ENCODE results near the gene SEMA7A. TPM values are rescaled to one million over a fixed set of nuclear protein-coding genes. Genes with fewer than 3 reads are reported as not detected.
"Not testable (repeated sequence)": the region's sequence is repeated elsewhere in the genome, so short reads cannot be mapped to it uniquely, and the experiment has no call there.

The SEMA7A gene
- total and polyA plus RNA-seq, 9 donors = 3.8 to 10.4 (median 6.4) TPM

DNA sequence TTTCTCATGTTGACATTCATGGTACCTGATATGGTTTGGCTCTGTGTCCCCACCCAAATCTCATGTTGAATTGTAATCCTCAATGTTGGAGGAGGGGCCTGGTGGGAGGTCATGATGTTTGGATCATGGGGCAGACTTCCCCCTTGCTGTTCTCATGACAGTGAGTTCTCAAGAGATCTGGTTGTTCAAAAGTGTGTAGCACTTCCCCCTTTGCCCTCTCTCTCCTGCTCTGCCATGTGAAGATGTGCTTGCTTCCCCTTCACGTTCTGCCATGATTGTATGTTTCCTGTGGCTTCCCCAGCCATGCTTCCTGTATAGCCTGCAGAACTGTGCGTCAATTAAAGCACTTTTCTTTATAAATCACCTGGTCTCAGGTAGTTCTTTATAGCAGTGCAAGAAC is 30.5 kb upstream of the SEMA7A start:
- Histone ChIP-seq H3K9me3 (replicated peaks; ENCODE audit: control insufficient read depth, low read depth, low read length) (no peaks in the 10 kb centered on the region), H3K4me3 (ENCODE audit: low read length) (no peak overlapping the region), H3K4me1 (ENCODE audit: control insufficient read depth, insufficient read depth, low read length) (peaks cover 10% of the 10 kb centered on the region), H3K27ac (ENCODE audit: low read length) (no peak overlapping the region), H3K36me3 (ENCODE audit: control insufficient read depth, insufficient read depth, low read length) (no peaks in the 10 kb centered on the region), H3K27me3 (ENCODE audit: control insufficient read depth, insufficient read depth, low read length) (no peaks in the 10 kb centered on the region)
- WGBS (ENCODE audit: insufficient coverage) = 80% methylated on average over 1 of the region's 2 CpGs
- no peak for DNase-seq

DNA sequence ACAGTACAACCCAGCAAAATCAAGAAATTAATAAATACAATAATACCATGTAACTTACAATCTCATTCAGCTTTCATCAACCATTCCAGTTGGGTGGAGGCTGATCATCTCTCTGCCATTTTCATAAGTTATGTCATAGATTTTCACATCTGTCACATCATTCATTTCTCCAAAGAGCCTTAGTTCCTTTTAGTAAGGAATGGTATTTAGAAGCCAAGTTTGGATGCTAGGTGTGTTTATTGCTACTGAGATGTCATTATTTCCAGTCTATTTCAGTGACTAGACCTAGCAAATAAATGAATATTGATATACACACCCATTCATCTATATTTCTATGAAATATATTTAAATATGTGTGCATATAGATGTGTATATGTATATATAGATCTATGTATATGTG is 29.9 kb upstream of the SEMA7A start:
- Histone ChIP-seq H3K4me3 (ENCODE audit: low read length) (no peak overlapping the region), H3K27ac (ENCODE audit: low read length) (no peak overlapping the region), H3K36me3 (ENCODE audit: control insufficient read depth, insufficient read depth, low read length) (no peaks in the 10 kb centered on the region), H3K9me3 (replicated peaks; ENCODE audit: control insufficient read depth, low read depth, low read length) (no peaks in the 10 kb centered on the region), H3K27me3 (ENCODE audit: control insufficient read depth, insufficient read depth, low read length) (no peaks in the 10 kb centered on the region), H3K4me1 (ENCODE audit: control insufficient read depth, insufficient read depth, low read length) (peaks cover 10% of the 10 kb centered on the region)
- no peak for DNase-seq

DNA sequence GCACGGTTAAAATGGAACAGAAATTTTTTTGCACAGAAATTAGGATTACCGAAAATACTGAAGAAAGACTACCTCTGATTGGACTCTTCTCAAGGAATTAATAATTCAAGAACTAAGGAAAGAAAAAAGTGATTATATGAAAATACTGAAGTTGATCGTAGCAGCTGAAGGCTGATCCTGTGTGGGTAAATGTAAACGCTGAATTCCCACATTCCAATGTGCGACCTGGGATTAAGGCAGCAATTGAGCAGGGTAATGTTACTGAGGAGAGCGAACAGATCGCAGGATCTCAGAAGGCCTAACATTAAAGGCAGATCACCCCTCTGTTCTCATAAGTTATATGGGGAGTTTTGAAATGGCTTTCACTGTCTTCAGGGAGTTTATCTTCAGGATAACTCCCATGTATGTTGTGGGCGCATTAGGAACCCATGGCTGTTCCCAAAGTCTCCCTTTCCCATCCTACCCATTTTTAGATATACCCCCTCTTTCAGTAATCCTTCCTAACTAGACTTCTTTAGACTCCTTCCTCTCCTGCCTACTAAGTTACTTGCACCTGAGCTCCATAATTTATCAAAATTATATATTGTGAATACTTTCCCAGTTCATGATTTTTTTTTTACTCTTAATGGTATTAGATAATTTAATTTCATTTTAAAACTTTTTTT is 28.2 kb upstream of the SEMA7A start:
- H3K27ac ChIP-seq (ENCODE audit: low read length) = peak overlapping the region; percentile 81
- no peaks in the 10 kb centered on the region for H3K27me3 ChIP-seq (ENCODE audit: control insufficient read depth, insufficient read depth, low read length)
- peak overlapping the region; percentile 71 for H3K4me3 ChIP-seq (ENCODE audit: low read length)
- H3K9me3 ChIP-seq (replicated peaks; ENCODE audit: control insufficient read depth, low read depth, low read length) = no peaks in the 10 kb centered on the region
- peaks cover 6% of the 10 kb centered on the region for H3K36me3 ChIP-seq (ENCODE audit: control insufficient read depth, insufficient read depth, low read length)
- no CpG with 5 or more reads among the region's 8 CpGs for WGBS (ENCODE audit: insufficient coverage)
- no peak for DNase-seq
- peaks cover 6% of the 10 kb centered on the region for H3K4me1 ChIP-seq (ENCODE audit: control insufficient read depth, insufficient read depth, low read length)

GRCh38 chr15:74460871-74461846 is 27.4 kb upstream of the SEMA7A start, which contains the start of gene UBL7:
Gene UBL7, minus strand, starts transcription at chr15:74461160. Its CDS starts 2,293 bp downstream, at chr15:74458867.
- Histone ChIP-seq H3K27ac (ENCODE audit: low read length) (peak within 1 kb of the TSS; percentile 81), H3K27me3 (ENCODE audit: control insufficient read depth, insufficient read depth, low read length) (no peaks in the 10 kb centered on the region), H3K9me3 (replicated peaks; ENCODE audit: control insufficient read depth, low read depth, low read length) (no peaks in the 10 kb centered on the region), H3K4me3 (ENCODE audit: low read length) (peak within 1 kb of the TSS; percentile 71), H3K4me1 (ENCODE audit: control insufficient read depth, insufficient read depth, low read length) (peaks cover 6% of the 10 kb centered on the region), H3K36me3 (ENCODE audit: control insufficient read depth, insufficient read depth, low read length) (peaks cover 9% of the 10 kb centered on the region)
- WGBS (ENCODE audit: insufficient coverage) = under 1% methylated on average over 51 of the region's 54 CpGs
- DNase-seq = peak; percentile 99

- H3K9me3 ChIP-seq (replicated peaks; ENCODE audit: control insufficient read depth, low read depth, low read length) = no peaks in the 10 kb centered on the region
- H3K36me3 ChIP-seq (ENCODE audit: control insufficient read depth, insufficient read depth, low read length) = peaks cover 9% of the 10 kb centered on the region
- H3K27ac ChIP-seq (ENCODE audit: low read length) = peak overlapping the region; percentile 54
- WGBS (ENCODE audit: insufficient coverage) = 45% methylated on average over 2 of the region's 2 CpGs
- DNase-seq = no peak
- H3K4me1 ChIP-seq (ENCODE audit: control insufficient read depth, insufficient read depth, low read length) = peaks cover 6% of the 10 kb centered on the region
- peak overlapping the region; percentile 71 for H3K4me3 ChIP-seq (ENCODE audit: low read length)
- H3K27me3 ChIP-seq (ENCODE audit: control insufficient read depth, insufficient read depth, low read length) = no peaks in the 10 kb centered on the region
These were observed 26.5 kb upstream of the SEMA7A start for GRCh38 chr15:74460298-74460697.

DNA sequence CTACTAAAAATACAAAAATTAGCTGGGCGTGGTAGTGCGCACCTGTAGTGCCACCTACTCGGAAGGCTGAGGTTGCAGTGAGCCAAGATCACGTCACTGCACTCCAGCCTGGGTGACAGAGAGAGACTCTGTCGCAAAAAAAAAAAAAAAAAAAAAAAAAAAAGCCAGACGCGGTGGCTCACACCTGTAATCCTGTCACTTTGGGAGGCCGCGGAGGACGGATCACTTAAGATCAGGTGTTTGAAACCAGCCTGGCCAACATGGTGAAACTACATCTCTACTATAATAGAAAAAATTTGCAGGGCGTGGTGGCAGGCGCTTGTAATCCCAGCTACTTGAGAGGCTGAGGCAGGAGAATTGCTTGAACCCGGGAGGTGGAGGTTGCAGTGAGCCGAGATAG is 26.0 kb upstream of the SEMA7A start:
- H3K27ac ChIP-seq (ENCODE audit: low read length) = not testable (repeated sequence)
- 94% methylated on average over 8 of the region's 14 CpGs for WGBS (ENCODE audit: insufficient coverage)

GRCh38 chr15:74458473-74458872 is 24.7 kb upstream of the SEMA7A start:
- Histone ChIP-seq H3K27me3 (ENCODE audit: control insufficient read depth, insufficient read depth, low read length) (no peaks in the 10 kb centered on the region), H3K9me3 (replicated peaks; ENCODE audit: control insufficient read depth, low read depth, low read length) (no peaks in the 10 kb centered on the region), H3K4me1 (ENCODE audit: control insufficient read depth, insufficient read depth, low read length) (peaks cover 6% of the 10 kb centered on the region), H3K27ac (ENCODE audit: low read length) (no peak overlapping the region), H3K36me3 (ENCODE audit: control insufficient read depth, insufficient read depth, low read length) (peaks cover 16% of the 10 kb centered on the region), H3K4me3 (ENCODE audit: low read length) (no peak overlapping the region)
- DNase-seq = no peak
- 80% methylated on average over 1 of the region's 3 CpGs for WGBS (ENCODE audit: insufficient coverage)

More for the DNA sequence above, 26.0 kb upstream of the SEMA7A start:
- not testable (repeated sequence) for H3K27me3 ChIP-seq (ENCODE audit: control insufficient read depth, insufficient read depth, low read length); H3K4me1 ChIP-seq (ENCODE audit: control insufficient read depth, insufficient read depth, low read length); H3K9me3 ChIP-seq (replicated peaks; ENCODE audit: control insufficient read depth, low read depth, low read length); DNase-seq; H3K4me3 ChIP-seq (ENCODE audit: low read length)
- peaks cover 11% of the 10 kb centered on the region for H3K36me3 ChIP-seq (ENCODE audit: control insufficient read depth, insufficient read depth, low read length)

DNA sequence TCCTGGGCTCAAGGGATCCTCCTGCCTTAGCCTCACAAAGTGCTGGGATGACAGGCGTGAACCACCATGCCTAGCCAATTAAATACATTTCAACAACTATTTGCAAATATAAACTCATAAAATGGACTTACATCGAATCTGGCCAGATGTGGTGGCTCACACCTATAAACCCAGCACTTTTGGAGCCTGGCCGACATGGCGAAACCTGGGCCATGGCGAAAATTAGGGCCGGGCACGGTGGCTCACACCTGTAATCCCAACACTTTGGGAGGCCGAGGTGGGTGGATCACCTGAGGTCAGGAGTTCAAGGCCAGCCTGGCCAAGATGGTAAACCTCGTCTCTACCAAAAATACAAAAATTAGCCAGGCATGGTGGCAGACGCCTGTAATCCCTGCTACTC is 23.3 kb upstream of the SEMA7A start:
- not testable (repeated sequence) for DNase-seq; H3K4me3 ChIP-seq (ENCODE audit: low read length); H3K9me3 ChIP-seq (replicated peaks; ENCODE audit: control insufficient read depth, low read depth, low read length); H3K27ac ChIP-seq (ENCODE audit: low read length); H3K4me1 ChIP-seq (ENCODE audit: control insufficient read depth, insufficient read depth, low read length); H3K27me3 ChIP-seq (ENCODE audit: control insufficient read depth, insufficient read depth, low read length)
- peaks cover 27% of the 10 kb centered on the region for H3K36me3 ChIP-seq (ENCODE audit: control insufficient read depth, insufficient read depth, low read length)
- 98% methylated on average over 7 of the region's 10 CpGs for whole genome bisulfite sequencing (ENCODE audit: insufficient coverage)

GRCh38 chr15:74454764-74455500 is 21.2 kb upstream of the SEMA7A start:
- Histone ChIP-seq H3K36me3 (ENCODE audit: control insufficient read depth, insufficient read depth, low read length) (peaks cover 45% of the 10 kb centered on the region), H3K4me3 (ENCODE audit: low read length) (no peak overlapping the region), H3K4me1 (ENCODE audit: control insufficient read depth, insufficient read depth, low read length) (no peaks in the 10 kb centered on the region), H3K27me3 (ENCODE audit: control insufficient read depth, insufficient read depth, low read length) (no peaks in the 10 kb centered on the region), H3K9me3 (replicated peaks; ENCODE audit: control insufficient read depth, low read depth, low read length) (no peaks in the 10 kb centered on the region), H3K27ac (ENCODE audit: low read length) (no peak overlapping the region)
- no peak for DNase-seq
